AG08396 (cell line): Measurements from ENCODE around the gene SERPINH1.

Source experiments
- DNase-seq: peaks from one replicate; pipeline ENCODE4 v3.0.0; 2012; ENCODE audit warnings: low spot score, mixed read lengths

The SERPINH1 gene

DNA sequence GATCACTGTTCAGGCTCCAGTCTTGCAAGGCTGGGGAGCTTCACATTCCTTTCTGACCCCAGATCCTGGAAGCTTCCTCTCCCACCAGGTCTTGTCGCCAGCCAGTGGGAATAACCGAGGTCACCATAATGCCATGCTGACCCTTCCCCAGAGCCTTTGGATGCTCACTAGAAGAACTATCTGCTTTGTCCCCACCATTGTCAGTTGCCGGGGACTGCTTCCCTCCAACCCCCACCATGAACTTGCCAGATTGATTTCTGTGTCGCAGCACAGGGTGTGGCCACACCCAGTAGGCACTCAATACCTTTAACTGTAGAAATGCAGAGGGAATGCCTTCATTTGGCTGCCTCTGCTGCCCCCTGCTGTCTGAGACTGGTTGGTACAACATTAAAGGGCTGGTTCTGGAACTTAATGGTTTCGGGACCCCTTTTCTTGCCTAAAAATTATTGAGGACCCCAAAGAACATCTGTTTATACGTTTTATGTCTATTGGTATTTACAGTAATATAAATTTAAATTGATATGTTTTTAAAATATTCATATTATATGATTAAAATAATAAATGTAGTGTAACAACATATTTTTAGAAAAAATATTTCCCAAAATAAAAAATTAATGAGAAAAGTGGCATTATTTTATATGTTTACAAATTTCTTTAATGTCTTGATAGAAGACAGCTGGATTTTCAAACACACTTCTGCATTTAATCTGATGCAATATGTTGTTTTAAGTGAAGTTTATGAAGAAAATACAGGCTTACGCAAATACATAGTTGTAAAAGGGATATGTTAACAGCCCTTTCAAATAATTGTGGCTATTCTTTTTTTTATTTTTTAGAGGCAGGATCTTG lies 29.6 kb upstream of the SERPINH1 start:
- peak; percentile 75 for DNase-seq

DNA sequence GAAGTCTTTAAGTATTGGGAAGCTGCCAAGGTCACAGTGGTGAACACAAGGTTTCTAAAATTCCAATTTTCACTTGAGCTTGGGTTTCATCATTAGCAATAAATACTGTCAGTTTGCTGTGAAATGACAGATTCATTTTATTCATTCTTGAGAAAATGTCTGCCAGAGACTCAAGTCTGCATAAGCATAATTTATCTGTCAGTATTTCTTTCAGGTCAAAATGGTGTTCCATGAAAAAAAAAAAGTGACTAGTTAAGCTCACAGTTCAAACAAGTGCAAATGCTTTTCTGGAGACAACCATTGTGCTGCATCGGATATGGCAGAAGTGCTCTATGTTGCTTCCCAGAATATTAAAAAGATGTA lies 28.2 kb upstream of the SERPINH1 start:
- DNase-seq: no peak

DNA sequence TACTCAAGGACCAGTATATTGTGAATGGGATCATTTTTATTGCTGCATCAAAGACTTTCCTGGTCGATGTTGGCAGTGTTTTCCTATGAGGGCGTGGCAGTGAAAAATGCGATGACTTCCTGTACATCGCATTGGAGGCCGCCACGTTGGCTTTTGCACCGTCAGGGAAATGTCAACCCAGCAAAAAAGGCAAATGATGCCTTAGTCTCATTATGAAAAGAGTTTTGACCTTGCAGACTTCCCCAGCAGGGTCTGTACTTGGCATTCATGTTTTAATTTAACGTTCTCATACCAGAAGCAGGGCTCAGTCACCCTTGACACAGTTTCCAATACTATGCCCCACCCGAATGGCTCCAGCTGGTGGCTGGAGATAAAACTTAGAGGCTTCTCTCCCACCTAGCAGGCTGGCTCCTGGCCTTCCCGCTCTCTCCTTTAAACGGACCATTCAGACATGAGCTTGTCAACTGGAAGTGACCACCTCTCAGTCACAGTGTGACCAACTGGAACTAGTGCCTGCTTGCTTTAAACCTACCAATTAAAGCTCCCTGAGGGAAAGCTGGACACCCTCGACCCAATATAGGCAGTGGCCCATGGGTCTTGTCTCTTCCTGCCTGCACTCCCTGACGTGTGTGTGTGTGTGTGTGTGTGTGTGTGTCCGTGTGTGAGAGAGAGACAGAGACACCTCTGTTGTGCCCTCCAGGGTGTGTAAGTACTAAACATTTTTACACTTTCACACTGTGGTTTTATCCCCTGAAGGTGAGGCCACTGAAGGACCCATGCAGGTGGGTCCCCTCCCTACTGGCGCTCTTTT lies 27.6 kb upstream of the SERPINH1 start:
- no peak for DNase-seq

DNA sequence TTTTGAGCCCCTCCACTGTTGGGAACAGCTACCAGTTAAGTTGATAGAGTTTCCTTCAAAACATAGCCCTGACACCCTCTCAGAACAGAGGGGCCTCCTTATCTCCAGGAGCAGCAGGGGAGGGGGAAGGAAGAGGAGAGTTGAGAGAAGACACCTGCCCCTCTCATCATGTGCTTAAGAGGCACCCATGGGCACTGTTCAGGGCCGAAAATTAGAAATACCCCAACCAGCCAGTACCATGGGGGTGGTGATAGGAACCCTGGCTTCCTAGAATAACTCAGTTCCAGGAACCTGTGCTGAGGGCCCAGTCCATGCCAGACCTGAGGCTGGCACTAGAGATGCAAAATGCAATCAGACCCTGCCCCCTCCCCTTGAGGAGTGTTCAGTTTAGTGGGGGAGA lies 27.0 kb upstream of the SERPINH1 start:
- DNase-seq: no peak

DNA sequence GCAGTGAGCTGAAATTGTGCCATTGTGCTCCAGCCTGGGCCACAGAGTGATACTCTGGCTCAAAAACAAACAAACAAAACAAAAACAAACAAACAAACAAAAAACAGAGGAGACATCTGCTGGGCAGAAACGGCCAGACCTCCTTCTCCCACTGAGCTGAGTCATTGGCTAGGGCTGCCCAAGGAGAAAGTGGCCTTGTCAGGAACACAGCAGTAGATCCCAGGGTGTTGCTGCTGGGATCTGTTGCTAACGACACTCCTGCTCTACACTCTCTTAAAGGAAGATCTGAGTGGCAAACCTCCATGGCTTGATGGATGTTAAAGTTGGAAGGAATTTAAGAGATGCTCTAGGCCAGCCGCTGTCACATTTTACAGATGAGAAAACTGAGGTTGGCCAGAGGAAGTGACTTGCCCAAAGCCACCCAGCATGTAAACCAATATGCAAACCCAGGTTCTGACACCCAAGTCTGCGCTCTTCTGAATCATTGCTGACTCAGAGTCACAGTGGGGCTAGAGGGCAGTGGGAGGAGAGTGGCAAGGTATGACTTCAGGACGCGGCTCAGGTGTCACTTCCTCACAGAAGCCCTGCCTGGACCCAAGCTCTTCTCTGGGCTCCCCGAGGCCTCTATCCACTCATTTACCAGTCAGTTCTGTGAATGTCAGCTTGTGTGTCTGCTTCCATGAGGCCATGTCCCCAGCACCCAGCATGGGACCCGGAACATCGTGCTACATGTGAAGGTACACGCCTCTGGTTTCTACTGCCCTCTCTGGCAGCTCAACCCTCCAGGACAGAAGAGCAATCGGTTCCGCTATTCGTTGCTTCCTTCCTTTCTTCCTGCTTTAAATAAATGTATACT lies 25.0 kb upstream of the SERPINH1 start:
- DNase-seq: no peak

DNA sequence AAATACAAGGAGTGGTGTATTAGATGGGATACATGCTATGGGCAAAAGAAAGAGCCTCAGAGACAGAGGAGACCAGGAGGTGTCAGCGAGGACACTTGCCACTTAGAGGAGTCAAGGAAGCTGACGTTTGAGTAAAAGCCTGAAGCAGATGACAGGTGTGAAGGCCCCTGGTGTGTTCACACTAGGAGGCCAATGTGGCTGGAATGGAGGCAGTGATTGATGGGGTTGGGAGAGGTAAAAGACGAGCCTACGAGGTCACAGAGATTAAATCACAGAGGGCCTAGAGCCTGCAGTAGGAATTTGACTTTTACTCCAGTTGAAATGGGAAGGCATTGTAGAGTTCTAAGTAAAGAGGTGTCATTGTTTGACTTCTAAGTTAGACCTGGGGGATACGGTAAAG lies 24.3 kb upstream of the SERPINH1 start:
- DNase-seq: no peak

DNA sequence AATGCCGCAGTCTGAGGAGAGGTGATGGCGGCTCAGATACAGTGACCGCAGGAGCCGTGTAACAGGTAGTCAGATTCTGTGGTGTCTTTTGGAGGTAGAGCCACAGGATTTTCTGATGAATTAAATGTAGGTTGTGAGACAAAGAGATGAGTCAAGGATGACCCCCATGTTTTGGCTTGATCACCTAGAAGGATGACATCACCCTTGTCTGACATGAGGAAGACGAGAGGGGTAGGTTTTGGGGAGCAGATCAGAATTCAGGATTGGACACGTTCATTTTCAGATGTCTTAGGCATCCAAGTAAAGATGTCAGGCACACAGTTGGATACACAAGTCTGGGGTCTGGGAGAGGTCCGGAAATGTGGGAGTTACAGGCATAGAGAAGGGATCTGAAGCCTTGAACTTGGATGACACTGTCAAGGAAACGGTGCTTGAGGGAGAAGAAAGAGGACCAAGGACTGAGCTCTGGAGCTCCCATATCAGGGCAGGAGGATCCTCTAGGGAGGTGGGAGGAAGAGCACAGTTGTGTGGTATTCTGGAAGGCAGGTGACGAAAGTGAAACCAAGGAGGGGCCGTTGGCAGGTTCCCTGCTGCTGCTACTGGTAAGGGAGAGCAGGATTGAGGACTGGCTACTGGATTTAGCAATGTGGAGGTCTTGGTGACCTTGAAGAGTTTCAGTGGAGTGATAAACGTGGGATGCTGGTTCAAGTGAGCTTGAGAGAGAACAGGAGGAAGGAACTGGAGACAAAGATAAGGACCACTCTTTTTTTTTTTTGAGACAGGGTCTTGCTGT lies 23.7 kb upstream of the SERPINH1 start:
- no peak for DNase-seq

DNA sequence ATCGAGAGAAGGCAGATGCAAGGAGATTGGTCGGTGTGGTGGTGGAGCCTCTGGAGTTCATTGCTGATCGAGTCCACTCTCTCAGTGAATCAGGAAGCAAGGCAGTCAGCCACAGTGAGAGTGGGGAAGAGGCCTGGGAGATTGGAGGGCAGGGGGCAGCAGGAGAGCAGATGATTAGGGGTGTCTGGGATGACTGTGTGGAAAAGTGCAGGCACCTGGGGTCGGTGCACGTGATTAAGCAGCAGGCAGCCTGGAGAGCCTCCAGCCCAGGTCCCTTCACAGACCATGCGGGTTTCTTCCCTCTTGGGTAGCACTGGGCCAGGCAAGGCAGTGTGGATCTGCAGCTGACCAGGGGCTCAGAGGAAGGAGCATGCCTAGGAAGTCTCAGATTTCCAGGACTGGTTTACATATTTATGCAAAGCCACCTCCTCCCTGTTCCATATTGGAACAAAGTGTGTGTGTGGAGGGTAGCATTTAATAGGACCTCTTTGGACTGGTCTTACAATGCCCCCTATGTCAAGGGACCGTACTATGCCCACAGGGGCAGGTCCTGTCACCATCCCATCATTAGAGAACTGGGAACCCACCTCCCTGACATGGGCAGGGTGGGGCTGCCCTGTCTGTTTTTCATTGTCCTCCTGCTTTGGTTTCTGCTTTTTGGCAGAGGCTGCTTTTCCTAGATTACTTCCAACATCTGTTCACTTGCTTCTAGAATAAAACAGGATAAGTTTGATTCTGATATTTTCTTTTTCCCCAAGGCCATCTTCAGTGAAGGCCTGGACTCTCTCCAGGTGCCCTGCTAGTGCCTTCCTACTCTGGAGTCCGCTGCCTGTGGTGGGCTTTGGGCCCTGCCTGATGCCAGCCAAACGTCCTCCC lies 22.4 kb upstream of the SERPINH1 start:
- no peak for DNase-seq

DNA sequence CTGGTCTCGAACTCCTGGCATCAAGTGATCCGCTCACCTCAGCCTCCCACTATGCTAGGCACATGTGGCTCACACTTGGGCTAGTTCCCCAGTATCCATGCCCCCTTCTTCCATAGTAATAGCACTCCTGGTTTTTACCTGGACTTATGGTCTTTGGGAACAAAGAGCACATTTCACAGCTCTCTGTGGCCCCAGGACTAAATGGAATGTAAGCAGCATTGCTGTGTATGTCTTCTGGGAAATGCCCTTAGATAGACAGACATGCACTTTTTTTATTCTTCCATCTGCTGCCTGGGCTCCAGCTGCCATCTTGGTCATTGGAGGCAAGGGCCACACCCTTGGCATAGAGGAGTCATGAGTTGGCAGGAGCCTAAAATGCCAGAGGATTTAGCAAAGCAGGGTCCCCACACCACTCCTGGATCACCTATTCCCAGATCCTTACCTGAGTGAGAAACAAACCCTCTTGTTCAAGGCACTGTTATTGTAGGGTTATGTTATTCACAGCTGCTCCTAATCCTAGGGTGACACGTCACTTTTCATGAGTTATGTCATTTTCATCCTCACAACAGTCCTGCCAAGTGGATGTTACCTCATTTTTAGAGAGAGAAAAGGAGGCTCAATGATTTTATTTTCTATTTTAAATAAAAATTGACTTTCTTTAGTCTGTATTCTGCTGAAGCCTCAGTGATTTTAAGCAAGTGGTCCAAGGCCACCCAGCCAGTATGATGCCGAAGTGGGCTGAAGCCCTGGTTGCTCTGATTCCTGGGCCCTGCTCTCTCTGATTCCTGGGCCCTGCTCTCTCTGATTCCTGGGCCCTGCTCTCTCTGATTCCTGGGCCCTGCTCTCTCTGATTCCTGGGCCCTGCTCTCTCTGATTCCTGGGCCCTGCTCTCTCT lies 20.6 kb upstream of the SERPINH1 start:
- no peak for DNase-seq

DNA sequence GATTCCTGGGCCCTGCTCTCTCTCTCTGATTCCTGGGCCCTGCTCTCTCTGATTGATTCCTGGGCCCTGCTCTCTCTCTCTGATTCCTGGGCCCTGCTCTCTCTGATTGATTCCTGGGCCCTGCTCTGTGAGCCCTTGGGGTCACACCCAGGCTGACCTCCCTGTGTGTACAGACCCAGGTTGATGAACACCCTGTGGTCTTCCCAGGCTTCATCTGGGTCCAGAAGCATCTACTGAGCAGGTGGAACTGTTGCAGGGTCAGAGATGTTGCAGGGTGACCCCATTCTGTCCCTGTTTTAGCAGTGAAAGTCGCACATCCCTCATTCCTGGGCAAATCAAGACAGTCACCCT lies 20.0 kb upstream of the SERPINH1 start:
- no peak for DNase-seq

DNA sequence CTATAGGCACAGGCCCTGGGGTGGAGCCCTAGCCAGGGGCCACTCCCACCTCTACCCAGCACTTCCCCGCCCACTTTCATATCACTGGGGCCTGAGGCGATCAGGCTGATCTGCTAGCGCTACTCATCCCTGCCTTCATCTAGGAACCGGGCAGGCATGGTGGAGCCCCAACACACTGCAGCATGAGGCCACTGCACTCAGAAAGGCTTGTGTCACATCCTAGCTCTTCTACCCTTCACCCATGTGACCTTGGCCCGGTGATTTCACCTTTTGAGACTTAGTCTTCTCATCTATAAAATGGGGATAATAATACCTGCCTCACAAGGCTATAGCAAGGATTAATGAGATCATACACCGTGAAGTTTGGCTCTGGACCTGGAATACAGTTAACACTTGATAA lies 18.2 kb upstream of the SERPINH1 start:
- DNase-seq: no peak

DNA sequence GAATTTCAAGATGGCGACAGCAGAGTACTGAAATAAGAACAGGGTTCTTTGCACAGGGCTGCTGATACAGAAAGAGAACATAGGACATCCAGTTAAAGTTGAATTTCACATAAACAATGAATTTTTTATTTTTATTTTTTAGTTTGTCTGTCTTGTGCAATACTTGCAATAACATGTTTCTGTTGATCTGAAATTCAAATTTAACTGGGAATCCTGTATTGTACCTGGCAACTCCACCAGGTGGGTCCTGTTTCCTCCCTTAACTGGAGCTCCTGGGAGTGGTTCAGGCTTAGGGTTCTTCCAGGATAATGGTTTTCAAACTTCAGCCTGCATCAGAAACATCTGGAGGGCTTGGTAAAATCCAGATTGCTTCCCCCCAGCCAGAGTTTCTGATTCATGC lies 14.9 kb upstream of the SERPINH1 start:
- DNase-seq: no peak

DNA sequence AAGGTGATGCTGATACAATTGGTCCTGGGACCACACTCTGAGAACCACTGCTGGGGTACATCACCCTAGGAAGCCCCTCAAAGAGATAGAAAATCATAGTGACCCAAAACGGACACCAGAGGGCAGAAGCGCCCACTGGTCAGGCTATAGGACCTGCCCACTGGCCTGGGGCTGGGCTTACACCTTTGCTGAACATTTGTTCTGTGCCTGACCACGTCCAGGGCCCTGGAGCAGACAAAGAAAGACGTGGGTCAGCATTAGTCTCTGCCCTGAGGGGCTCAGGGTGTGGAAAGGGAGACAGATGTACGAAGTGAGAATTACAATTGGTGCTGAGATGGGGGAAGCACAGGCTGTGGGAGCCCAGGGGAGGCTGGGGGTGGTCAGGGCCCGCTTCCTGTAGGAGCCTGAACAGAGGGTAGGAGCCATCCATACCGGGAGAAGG lies 14.4 kb upstream of the SERPINH1 start:
- DNase-seq: peak; percentile 87

DNA sequence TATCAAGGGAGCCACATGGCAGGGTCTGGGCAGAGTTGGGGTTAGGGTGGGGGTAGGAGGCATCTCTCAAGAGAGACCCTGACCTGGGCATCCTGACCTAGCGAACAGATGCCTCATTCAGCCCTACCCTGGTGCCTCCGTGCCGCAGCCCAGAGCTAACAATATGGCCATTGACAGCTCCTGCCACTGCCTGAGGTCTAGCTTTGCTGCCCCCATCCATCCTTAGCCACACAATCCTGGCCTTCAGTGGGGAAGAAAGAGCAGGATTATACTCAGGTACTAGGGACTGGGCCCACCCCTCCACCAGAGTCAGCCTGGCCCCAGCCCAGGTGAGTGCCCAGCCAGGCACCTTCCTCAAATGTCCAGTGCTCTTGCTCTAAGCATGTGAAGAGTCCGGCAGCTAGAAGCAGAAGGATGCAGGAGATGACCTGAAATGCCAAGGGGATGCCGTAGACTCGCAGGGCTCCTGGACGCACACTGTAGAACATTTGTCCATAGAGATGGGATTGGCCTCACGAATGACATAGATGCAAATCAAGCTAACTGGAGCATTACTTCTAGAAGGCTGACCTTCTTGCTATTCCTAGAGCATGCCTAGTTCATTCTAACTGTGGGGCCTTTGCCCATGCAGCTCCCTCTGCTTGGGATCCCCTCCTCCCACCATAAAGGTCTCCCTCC lies 13.3 kb upstream of the SERPINH1 start:
- DNase-seq: no peak

DNA sequence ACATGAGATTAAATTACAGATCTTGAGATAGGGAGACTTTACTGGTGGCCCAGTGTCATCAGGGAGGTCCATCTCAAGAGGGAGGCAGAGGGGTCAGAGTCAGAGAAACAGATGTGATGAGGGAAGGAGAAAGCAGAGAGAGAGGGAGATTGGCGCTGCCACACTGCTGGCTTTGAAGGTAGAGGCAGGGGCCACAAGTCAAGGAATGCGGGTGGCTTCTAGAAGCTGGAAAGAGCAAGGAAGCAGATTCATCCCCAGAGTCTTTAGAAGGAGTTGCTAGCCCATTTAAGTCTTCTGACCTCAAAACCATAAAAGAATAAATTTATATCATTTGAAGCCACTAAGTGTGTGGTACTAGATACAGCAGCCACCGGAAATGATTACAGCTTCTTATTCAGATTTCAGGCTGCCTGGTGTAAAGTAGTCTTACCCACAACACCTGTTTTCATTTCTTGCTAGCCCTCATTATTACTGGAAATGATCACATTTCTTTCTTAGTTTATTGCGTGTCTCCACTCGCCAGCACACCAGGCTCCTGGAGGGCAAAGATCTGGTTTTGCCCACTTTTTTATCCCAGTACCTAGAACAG lies 12.6 kb upstream of the SERPINH1 start:
- no peak for DNase-seq

DNA sequence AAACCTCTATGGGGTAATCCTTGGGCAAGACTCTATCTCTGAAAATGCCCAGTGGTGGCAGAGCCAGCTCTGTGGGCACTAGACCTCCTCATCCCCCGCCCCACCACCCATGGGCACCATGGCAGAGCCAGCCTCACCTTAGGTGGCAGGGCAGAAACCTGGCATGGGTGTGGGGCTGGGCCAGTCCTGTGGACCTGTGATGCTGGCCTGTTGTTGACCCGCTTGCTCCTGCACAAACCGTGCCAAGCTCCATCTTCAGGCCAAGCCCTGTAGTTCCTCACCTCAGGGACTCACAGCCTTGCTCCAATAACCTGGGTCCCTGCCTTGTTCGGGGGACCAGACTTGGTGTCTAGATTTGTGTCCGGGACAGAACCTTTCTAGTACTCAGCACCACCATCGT lies 8.9 kb upstream of the SERPINH1 start:
- DNase-seq: no peak

DNA sequence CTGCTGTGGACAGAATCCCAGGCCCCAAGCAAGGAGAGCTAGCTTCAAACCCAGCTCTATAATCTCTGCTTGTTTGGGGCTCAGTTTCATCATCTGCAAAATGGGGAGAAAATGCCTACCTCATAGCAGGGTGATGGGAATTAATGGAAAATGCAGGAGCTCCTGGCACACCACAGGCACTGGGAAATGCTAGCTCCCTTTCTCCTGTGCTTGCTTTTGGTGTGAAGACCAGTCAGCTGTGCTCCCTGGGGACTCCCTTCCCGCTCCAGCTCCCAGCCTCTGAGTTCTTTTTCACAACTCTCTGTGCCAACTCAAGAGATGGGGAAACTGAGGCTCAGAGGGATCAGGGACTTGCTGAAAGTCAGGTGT lies 8.2 kb upstream of the SERPINH1 start:
- no peak for DNase-seq

DNA sequence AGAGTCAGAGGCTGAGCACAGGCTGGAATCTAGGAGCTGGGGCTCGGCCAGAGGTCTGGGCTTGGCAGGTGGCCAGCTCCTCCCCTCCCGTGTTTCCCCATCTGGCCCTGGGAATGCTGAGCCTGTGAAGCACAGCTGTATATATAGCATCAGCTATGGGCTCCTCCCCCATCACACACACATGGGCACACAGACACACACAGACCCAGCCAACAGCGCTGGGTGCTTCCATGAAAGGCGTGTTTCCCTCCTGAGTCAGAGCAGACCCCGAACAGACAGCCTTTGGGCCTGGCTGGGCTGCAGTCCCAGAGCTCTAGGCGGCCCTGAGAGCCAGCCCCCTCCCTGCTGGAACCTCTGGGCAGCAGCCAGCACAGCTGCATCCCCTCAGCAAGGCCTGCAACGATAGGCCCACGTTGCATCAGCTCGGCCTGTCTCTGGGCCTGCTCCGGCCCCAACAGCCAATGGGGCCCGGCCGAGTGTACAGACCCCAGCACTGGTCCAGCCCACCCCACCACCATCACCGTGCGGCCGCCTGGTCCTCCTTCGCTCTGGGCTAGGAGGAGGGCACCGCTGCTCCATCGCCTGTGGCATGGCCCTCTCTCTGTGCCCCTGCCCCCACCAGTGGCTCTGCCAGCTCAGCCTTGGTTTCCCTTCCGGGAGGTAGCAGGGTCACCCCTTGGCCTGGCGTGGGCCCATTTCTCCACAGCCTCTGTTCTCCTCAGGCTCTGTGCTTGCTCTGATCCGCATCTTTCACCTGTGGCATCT lies 7.6 kb upstream of the SERPINH1 start:
- DNase-seq: peak; percentile 94
